ENCODE measurements around the gene AFF3.

Gene AFF3

DNA sequence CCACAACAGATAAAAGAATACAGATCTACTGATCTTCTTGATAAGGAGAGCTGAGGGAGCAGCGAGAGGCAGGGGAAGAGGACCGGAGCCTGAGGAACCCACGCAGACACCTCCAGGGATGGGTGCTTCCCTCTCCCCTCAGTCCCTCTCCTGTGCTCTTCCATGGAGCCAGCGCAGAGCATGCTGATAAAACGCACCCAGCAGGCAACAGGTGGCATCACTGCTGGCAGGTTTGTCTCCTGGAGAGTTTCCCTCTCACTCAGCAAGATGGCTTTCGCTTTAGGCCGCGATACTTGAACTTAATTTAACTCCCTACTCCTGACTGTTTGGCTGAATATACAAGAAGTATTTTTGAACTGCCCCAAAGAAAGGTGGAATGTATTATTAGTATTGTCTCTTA, 489.5 kb downstream of the AFF3 start:
- TF ChIP-seq USF1 (IDR thresholded peaks at IDR 0.05) (no peak), FOXM1 (IDR thresholded peaks at IDR 0.05; ENCODE audit: borderline replicate concordance, low read depth) (no peak), TCF12 (IDR thresholded peaks at IDR 0.05; ENCODE audit: low read depth) (no peak), EP300 (IDR thresholded peaks at IDR 0.05; ENCODE audit: borderline replicate concordance) (no peak), CEBPB (IDR thresholded peaks at IDR 0.05) (no peak), NFIC (IDR thresholded peaks at IDR 0.05) (no peak), EGR1 (IDR thresholded peaks at IDR 0.05) (no peak), RAD21 (IDR thresholded peaks at IDR 0.05; ENCODE audit: low read depth) (no peak), TEAD4 (IDR thresholded peaks at IDR 0.05) (no peak), MAX (IDR thresholded peaks at IDR 0.05) (no peak), CREB1 (IDR thresholded peaks at IDR 0.05; ENCODE audit: low read depth) (no peak), TAF1 (IDR thresholded peaks at IDR 0.05; ENCODE audit: low read depth) (no peak), ZBTB7A (IDR thresholded peaks at IDR 0.05; ENCODE audit: low read depth) (no peak), YY1 (IDR thresholded peaks at IDR 0.05; ENCODE audit: low read depth) (no peak), REST (IDR thresholded peaks at IDR 0.05; ENCODE audit: low read depth) (no peak)

- TF ChIP-seq EP300 (IDR thresholded peaks at IDR 0.05; ENCODE audit: borderline replicate concordance) = peak; percentile 60; the same call in 1 of the 2 replicates
- TF ChIP-seq MAX (IDR thresholded peaks at IDR 0.05) = no peak
These were observed 490.3 kb downstream of the AFF3 start for GRCh38 chr2:99651930-99652670.

DNA sequence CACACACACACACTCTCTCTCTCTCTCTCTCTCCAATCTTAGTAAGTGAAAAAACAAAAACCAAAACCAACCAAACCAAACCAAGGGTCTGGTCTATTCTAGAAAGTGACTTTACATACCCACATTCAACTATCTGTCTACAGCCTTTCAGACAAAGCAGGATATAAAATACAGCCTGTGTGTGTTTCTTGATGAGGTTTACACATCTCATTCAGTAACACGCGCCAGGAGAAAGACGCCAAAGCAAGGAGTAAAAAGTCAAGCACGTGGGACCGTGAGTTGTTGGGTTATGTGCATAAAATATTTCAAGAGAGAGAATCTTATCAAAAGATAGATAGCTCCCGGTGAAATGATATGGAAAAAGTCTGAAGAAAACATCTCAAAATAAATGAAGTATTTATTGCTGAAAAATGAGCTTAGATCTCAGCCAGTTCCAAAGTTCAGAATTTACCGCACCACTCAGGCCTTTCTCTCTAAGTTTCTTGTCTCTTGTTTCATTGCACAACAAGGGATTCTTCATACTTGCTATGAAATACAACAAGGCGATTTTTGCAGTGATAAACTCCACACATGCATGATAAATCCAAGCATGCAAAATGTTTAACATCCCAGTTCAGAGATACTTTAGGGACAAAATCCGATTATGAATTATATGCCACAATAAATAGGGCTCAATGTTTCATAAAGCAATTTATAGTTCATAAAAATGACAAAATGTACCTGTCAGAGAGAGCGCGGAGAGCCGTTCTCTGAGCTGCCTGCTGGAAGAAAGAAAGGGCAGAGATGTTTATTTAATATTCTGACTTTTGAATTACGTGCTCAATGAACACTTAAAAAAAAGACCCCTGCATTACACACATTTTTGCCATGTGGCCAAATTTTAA, 493.2 kb downstream of the AFF3 start:
- TF ChIP-seq EGR1 (IDR thresholded peaks at IDR 0.05) = no peak
- TF ChIP-seq TAF1 (IDR thresholded peaks at IDR 0.05; ENCODE audit: low read depth) = no peak
- TF ChIP-seq CEBPB (IDR thresholded peaks at IDR 0.05) = 0 out of 2 replicates have a peak, but pooled peaks have one; percentile 24

GRCh38 chr2:99648178-99648844, 494.1 kb downstream of the AFF3 start:
- no peak for TF ChIP-seq EP300 (IDR thresholded peaks at IDR 0.05; ENCODE audit: borderline replicate concordance)
- TF ChIP-seq CEBPB (IDR thresholded peaks at IDR 0.05) = no peak
- no peak for TF ChIP-seq ZBTB7A (IDR thresholded peaks at IDR 0.05; ENCODE audit: low read depth)
- no peak for TF ChIP-seq TEAD4 (IDR thresholded peaks at IDR 0.05)
- TF ChIP-seq CREB1 (IDR thresholded peaks at IDR 0.05; ENCODE audit: low read depth) = no peak
- no peak for TF ChIP-seq YY1 (IDR thresholded peaks at IDR 0.05; ENCODE audit: low read depth)
- no peak for TF ChIP-seq FOXM1 (IDR thresholded peaks at IDR 0.05; ENCODE audit: borderline replicate concordance, low read depth)
- no peak for TF ChIP-seq MAX (IDR thresholded peaks at IDR 0.05)
- no peak for TF ChIP-seq REST (IDR thresholded peaks at IDR 0.05; ENCODE audit: low read depth)
- TF ChIP-seq USF1 (IDR thresholded peaks at IDR 0.05) = no peak

DNA sequence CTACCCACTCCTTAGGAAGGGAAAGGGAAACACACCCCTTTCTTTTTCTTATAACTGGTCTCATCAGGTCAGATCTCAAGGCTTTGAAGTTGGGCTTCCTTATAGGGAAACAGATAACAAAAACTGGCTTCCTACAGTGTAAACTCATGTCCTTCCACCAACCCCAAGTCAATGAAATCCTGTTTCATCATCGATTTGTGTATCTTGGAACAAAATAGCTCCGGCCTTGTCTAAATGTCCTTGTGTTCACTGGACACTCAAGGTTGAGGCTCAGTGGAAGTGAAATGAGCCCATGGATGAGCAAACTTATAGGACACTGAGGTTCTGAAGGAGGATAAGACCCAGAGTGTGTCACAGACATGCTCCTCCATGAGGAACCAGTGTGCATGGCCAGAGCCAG, 496.4 kb downstream of the AFF3 start:
- TF ChIP-seq REST (IDR thresholded peaks at IDR 0.05; ENCODE audit: low read depth) (no peak), CREB1 (IDR thresholded peaks at IDR 0.05; ENCODE audit: low read depth) (no peak), EP300 (IDR thresholded peaks at IDR 0.05; ENCODE audit: borderline replicate concordance) (no peak), USF1 (IDR thresholded peaks at IDR 0.05) (no peak), TCF12 (IDR thresholded peaks at IDR 0.05; ENCODE audit: low read depth) (no peak), MAX (IDR thresholded peaks at IDR 0.05) (no peak), FOXM1 (IDR thresholded peaks at IDR 0.05; ENCODE audit: borderline replicate concordance, low read depth) (no peak)

Data from Ishikawa (cell line).